GM21723 (cell line): ENCODE results near the gene CYP4F3.
"Not testable (repeated sequence)": the region's sequence is repeated elsewhere in the genome, so short reads cannot be mapped to it uniquely, and the experiment has no call there.

Experiments used
- ATAC-seq: cut with Tn5 transposase; IDR thresholded peaks from one replicate; pipeline ENCODE4 v1.9.1; 2021; ENCODE audit warnings: mild to moderate bottlenecking, moderate library complexity; ENCODE audit not compliant: unreplicated experiment

The CYP4F3 gene

GRCh38 chr19:15629003-15629880 lies 11.5 kb upstream of the CYP4F3 start:
- ATAC-seq, result no peak

GRCh38 chr19:15631817-15632216 lies 8.9 kb upstream of the CYP4F3 start:
- no peak for ATAC-seq

GRCh38 chr19:15633082-15633835 lies 7.4 kb upstream of the CYP4F3 start:
- no peak for ATAC-seq

- no peak for ATAC-seq
Observed at GRCh38 chr19:15634105-15634504, 6.6 kb upstream of the CYP4F3 start.

DNA sequence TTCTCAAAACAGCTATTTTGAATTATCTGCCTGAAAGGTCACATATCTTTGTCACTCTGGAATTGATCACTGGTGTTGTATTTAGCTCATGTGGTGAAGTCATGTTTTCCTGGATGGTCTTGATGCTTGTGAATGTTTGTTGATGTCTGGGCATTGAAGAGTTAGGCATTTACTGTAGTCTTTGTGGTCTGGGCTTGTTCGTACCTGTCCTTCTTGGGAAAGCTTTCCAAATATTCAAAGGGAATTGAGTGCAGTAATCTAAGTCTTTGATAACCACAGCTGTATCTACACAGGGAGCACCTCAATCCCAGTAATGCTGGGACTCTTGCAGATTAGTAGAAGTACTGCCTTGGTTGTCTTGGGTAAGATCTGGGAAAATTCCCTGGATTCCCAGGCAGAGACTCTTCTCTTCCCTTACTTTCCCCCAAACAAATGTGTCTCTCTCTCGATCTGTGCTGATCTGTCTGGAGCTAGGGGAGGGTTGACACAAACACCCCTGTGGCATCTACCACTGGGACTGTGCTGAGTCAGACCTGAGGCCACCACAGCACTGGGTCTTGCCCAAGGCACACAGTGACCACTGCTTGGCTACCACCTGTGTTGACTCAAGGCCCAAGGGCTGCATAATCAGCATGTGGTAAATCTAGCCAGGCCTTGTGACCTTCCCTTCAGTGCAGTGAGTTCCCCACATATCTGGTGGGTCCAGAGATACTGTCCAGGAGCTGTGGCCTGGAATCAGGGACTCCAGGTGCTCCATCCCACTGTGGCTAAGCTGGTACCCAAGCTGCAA lies 5.5 kb upstream of the CYP4F3 start:
- ATAC-seq, result no peak

- no peak for ATAC-seq
Observed at GRCh38 chr19:15636026-15636425, 4.7 kb upstream of the CYP4F3 start.

GRCh38 chr19:15639596-15639995 lies 1.1 kb upstream of the CYP4F3 start:
- ATAC-seq, result no peak

DNA sequence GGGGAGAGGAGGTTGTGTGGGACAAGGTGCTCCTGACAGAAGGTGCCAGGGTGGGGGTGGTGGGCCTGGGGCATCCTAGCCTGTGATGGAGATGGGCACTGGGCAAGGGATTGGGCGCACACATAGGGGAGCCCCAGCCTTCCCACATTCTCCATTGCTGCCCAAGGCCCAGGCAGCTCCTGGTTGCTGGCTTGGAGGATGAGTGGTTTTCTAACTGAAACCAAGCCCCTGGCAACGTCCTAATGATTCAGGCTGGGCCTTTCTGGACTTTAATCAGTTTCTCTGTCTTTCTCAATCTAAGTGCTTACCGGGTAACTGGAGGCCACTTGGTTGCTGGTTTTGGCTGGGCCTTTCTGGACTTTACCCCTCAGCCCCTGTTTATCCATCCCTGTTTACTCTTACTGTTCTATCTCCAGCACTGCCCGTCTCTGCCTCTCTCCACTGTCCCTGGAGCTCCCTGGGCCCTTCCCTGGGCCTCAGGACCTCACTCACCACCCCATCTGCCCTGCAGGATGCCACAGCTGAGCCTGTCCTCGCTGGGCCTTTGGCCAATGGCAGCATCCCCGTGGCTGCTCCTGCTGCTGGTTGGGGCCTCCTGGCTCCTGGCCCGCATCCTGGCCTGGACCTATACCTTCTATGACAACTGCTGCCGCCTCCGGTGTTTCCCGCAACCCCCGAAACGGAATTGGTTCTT lies 354 bp downstream of the CYP4F3 start:
- no peak for ATAC-seq

GRCh38 chr19:15641901-15642491 lies 1.3 kb downstream of the CYP4F3 start:
- no peak for ATAC-seq

- no peak for ATAC-seq
Observed at GRCh38 chr19:15642807-15643206, 2.1 kb downstream of the CYP4F3 start.

GRCh38 chr19:15643387-15643786 lies 2.7 kb downstream of the CYP4F3 start:
- ATAC-seq, result no peak

- ATAC-seq, result no peak
Observed at GRCh38 chr19:15644066-15644741, 3.5 kb downstream of the CYP4F3 start.

DNA sequence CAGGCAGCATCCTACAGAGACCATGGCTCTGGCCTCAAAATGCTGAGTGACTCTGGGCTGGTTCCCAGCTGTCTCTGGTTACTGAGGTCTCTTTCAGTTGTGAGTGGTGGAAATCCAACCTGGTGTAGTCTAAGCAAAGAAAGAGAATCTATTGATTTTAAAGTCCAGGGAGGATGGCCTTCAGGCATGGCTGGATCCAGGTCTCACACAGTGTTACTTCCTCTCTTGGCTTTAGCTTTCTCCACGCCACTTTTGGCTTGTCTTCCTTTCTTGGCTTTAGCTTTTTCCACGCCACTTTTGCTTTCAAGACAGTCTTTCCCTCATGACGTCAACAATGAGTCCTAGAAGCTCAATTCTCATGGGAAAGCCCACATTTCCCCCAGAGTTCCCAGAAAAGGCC lies 4.1 kb downstream of the CYP4F3 start:
- ATAC-seq, result no peak

DNA sequence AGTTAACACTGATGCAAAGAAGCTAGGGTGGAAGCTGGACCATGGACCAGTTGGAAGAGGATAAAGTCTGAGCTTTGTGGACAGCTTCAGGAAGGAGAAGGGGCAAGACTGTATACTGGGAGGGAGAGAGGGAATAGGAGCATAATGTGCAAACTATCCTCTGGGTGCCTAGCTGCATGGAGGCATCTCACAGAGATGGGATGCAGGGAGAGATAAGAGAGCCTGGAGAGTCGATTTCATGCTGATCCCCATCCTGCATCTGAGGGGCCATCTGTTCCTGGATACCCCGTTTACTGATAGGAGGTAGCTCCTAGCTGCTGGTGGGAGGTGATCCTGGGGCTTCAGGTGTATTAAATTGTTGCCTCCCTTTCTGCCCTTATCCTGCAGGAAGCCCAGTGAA lies 8.8 kb downstream of the CYP4F3 start:
- ATAC-seq, result no peak

DNA sequence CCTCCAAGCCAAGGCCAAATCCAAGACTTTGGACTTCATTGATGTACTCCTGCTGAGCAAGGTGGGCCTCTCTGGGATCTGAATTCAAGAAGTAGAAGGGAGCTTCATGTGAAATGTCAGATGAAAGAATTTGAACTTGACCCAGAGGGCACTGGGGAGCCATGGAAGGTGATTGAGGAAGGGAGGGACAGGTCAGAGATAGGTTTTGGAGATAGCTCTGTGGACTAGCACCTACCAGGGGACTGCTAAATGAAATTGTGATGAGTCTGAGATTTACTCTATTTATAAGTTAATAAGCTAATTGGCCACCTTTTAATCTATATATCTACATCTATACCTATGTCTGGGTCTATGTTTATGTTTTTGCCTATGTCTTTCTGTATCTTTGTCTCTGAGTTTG lies 9.4 kb downstream of the CYP4F3 start:
- not testable (repeated sequence) for ATAC-seq

GRCh38 chr19:15651791-15652190 lies 11.1 kb downstream of the CYP4F3 start:
- no peak for ATAC-seq

GRCh38 chr19:15652559-15653278 lies 12.0 kb downstream of the CYP4F3 start:
- ATAC-seq, result no peak

DNA sequence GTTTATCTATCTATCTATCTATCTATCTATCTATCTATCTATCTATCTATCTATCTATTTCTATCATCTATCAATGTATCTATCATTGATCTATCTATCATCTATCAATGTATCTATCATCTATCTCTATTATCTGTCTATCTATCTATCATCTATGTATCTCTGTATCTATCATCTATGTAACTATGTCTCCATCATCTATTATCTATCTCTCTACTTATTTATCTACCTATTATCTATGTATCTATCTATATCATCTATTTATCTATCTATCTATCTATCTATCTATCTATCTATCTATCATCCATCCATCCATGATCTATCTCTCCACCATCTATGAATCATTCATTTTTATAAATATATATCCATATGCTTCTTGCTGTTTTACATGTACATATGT lies 15.8 kb downstream of the CYP4F3 start:
- no peak for ATAC-seq

GRCh38 chr19:15663247-15663646 lies 22.6 kb downstream of the CYP4F3 start:
- ATAC-seq, result no peak
